Activated CD8-positive, alpha-beta T cell treated with anti-CD3 and anti-CD28 coated beads for 36 hours (primary cell): ENCODE results near the gene GALNT14. TPM values are rescaled to one million over a fixed set of nuclear protein-coding genes. Genes with fewer than 3 reads are reported as not detected.

Experiments
- ATAC-seq: fragments of 200-7000 bp; cut with Tn5 transposase; one replicate; pipeline ENCODE4 v1.10.0; 2021; ENCODE audit warnings: mild to moderate bottlenecking, moderate library complexity
- CTCF ChIA-PET: fragments of 350-600 bp; sonication (Branson Sonifier 250); formaldehyde crosslinking; loops from one replicate; lab custom pipeline; 2021; ENCODE audit warnings: antibody characterized with exemption; lab: Charles Lee
- POLR2A ChIA-PET: fragments of 350-600 bp; sonication (Branson Sonifier 250); formaldehyde crosslinking; loops from one replicate; lab custom pipeline; 2021; ENCODE audit warnings: antibody characterized with exemption; lab: Charles Lee
- DNase-seq: peaks from one replicate; pipeline ENCODE4 v3.0.0-alpha.2; 2020
- H3K27ac Mint-ChIP-seq: one replicate; pipeline ENCODE4 v1.8.0; 2021; ENCODE audit warnings: mild to moderate bottlenecking, mixed read lengths
- H3K27me3 Mint-ChIP-seq: one replicate; pipeline ENCODE4 v1.8.0; 2021; ENCODE audit warnings: mixed read lengths
- H3K36me3 Mint-ChIP-seq: one replicate; pipeline ENCODE4 v1.8.0; 2021; ENCODE audit warnings: low read depth, mixed read lengths
- H3K4me1 Mint-ChIP-seq: one replicate; pipeline ENCODE4 v1.8.0; 2021; ENCODE audit warnings: low read depth, mixed read lengths
- H3K4me3 Mint-ChIP-seq: one replicate; pipeline ENCODE4 v1.8.0; 2021; ENCODE audit warnings: mild to moderate bottlenecking, moderate library complexity, mixed read lengths
- H3K9me3 Mint-ChIP-seq: one replicate; pipeline ENCODE4 v1.8.0; 2021; ENCODE audit warnings: mixed read lengths
- CTCF ChIP-seq: fragments of 200-600 bp; IDR thresholded peaks from one replicate; pipeline ENCODE4 v1.8.0; 2022; ENCODE audit warnings: antibody characterized with exemption, mild to moderate bottlenecking
- intact Hi-C: fragments of 100-400 bp; cut with micrococcal nuclease; formaldehyde crosslinking; loops from one replicate; pipeline ENCODE4 v1.10.0; 2022
- total RNA-seq, 2 experiments: library from RNA; stranded (reverse); gene quantifications; one replicate each; pipeline ENCODE4 v1.2.3, GENCODE V29; 2021

Gene GALNT14
- total RNA-seq, 2 experiments from 2014 or later: 1.1 to 1.9 TPM

- no peak for TF ChIP-seq CTCF
- intact Hi-C loops: no loop called here
- Mint-ChIP-seq H3K9me3 (no peaks in the 10 kb centered on the region), H3K27ac (no peak overlapping the region), H3K27me3 (peaks cover 11% of the 10 kb centered on the region), H3K4me3 (no peak overlapping the region), H3K36me3 (no peaks in the 10 kb centered on the region), H3K4me1 (no peaks in the 10 kb centered on the region)
- ChIA-PET POLR2A (no interaction called here), CTCF (no interaction called here)
- ATAC-seq (no peak), DNase-seq (no peak)
These were observed 27.8 kb downstream of the GALNT14 start for GRCh38 chr2:31110431-31110830.

GRCh38 chr2:31109633-31110192, 28.5 kb downstream of the GALNT14 start:
- no peaks in the 10 kb centered on the region for H3K9me3 Mint-ChIP-seq
- no peaks in the 10 kb centered on the region for H3K36me3 Mint-ChIP-seq
- H3K27ac Mint-ChIP-seq: no peak overlapping the region
- POLR2A ChIA-PET: no interaction called here
- ATAC-seq (no peak), DNase-seq (no peak)
- CTCF ChIA-PET: no interaction called here
- H3K4me3 Mint-ChIP-seq: no peak overlapping the region
- no peaks in the 10 kb centered on the region for H3K4me1 Mint-ChIP-seq
- TF ChIP-seq CTCF: no peak
- H3K27me3 Mint-ChIP-seq: peaks cover 15% of the 10 kb centered on the region
- intact Hi-C loops: no loop called here

- Mint-ChIP-seq H3K27ac (no peak overlapping the region), H3K36me3 (no peaks in the 10 kb centered on the region), H3K4me3 (no peak overlapping the region), H3K27me3 (peaks cover 19% of the 10 kb centered on the region), H3K4me1 (no peaks in the 10 kb centered on the region), H3K9me3 (no peaks in the 10 kb centered on the region)
- POLR2A ChIA-PET: no interaction called here
- TF ChIP-seq CTCF: no peak
- ATAC-seq: no peak
- no peak for DNase-seq
- intact Hi-C loops: no loop called here
- CTCF ChIA-PET: no interaction called here
These were observed 29.5 kb downstream of the GALNT14 start for GRCh38 chr2:31108561-31109286.

GRCh38 chr2:31107591-31108300, 30.5 kb downstream of the GALNT14 start:
- Mint-ChIP-seq H3K4me3 (no peak overlapping the region), H3K36me3 (no peaks in the 10 kb centered on the region), H3K9me3 (no peaks in the 10 kb centered on the region), H3K27ac (no peak overlapping the region), H3K27me3 (peaks cover 19% of the 10 kb centered on the region), H3K4me1 (no peaks in the 10 kb centered on the region)
- DNase-seq: no peak
- intact Hi-C loops: no loop called here
- POLR2A ChIA-PET: no interaction called here
- CTCF ChIA-PET: no interaction called here
- no peak for TF ChIP-seq CTCF
- no peak for ATAC-seq

- H3K9me3 Mint-ChIP-seq: no peaks in the 10 kb centered on the region
- ChIA-PET POLR2A (no interaction called here), CTCF (interaction anchor here (0.6 kb wide), 1 partner anchor 68 kb away, joined by 3 read pairs; no protein-coding TSS in a partner anchor)
- intact Hi-C loops: no loop called here
- no peaks in the 10 kb centered on the region for H3K36me3 Mint-ChIP-seq
- no peak overlapping the region for H3K4me3 Mint-ChIP-seq
- no peak for TF ChIP-seq CTCF
- DNase-seq (no peak), ATAC-seq (no peak)
- peaks cover 14% of the 10 kb centered on the region for H3K27me3 Mint-ChIP-seq
- no peaks in the 10 kb centered on the region for H3K4me1 Mint-ChIP-seq
- H3K27ac Mint-ChIP-seq: no peak overlapping the region
These were observed 36.5 kb downstream of the GALNT14 start for GRCh38 chr2:31101701-31102100.
